GM03348 (cell line): ENCODE data around the gene P3H2.
"Not testable (repeated sequence)": the region's sequence is repeated elsewhere in the genome, so short reads cannot be mapped to it uniquely, and the experiment has no call there.

Experiments used
- DNase-seq: peaks from one replicate; pipeline ENCODE4 v3.0.0; 2012; ENCODE audit warnings: low spot score

Gene P3H2

DNA sequence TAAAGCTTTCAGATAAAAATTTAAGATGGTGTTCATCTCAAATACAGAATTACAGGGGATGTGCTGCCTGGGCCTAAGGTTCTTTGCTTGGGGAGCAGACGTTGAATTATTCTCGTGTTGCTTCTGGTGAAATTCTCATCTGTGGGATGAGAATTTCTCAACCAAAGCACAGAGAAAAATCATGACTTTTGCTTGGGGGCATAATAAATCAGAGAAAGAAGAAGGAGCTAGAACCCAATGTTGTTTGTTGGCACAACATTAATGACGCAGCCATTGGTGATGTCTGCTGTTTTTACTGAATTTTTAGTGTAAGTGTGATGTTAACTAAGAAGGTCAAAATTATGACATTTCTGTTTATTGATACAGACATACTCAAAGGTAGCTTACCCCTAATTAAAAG lies 35.7 kb downstream of the P3H2 start:
- no peak for DNase-seq

DNA sequence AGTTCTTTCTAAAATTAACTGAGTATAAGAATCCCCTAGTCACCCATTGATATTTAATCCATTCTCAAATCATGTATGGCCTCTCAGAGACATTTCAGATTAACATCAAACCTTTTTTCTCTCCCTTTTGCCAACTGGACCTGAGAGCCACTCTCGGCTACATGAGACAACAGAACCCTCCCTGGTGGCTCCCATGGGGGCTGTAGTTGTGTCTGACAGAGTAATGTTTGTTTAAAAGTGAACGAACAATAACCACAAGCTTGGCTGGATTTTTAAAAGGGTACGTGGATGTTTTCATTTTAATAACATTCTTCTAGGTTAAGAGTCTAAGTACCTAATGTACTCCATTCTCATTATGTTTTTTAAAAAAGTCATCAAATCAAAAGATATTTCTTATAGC lies 37.1 kb downstream of the P3H2 start:
- no peak for DNase-seq

DNA sequence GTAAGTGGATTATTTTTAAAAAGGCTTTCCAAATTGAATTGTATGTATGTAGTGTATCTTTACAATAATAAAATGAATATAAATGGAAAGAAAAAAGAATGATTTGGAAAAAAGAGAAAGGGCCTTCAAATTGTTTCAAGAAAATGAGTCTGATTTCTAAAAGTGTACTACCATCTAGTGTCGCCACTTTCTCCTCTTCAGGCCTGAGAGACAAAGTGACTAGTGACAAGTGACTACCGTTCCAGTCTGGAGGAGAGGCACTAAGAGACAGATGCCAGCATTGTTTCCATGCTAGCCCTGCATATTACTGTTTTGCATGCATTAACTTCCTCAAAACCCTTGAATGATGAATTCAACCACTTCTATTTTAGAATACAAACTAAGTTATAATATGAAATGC lies 39.3 kb downstream of the P3H2 start:
- DNase-seq = no peak

DNA sequence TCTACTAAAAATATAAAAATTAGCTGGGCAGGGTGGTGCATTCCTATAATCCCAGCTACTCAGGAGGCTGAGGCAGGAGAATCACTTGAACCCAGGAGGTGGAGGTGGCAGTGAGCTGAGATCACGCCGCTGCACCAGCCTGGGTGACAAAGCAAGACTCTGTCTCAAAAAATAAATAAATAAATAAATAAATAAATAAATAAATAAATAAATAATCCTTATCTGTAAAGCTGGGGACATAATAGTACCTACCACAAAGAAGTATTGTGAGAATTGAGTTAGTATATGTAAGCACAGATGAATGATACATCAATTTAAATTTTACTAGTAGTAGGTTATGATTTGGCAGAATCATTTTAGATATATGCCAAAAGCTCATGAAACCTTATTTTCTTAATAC lies 41.5 kb downstream of the P3H2 start:
- not testable (repeated sequence) for DNase-seq

DNA sequence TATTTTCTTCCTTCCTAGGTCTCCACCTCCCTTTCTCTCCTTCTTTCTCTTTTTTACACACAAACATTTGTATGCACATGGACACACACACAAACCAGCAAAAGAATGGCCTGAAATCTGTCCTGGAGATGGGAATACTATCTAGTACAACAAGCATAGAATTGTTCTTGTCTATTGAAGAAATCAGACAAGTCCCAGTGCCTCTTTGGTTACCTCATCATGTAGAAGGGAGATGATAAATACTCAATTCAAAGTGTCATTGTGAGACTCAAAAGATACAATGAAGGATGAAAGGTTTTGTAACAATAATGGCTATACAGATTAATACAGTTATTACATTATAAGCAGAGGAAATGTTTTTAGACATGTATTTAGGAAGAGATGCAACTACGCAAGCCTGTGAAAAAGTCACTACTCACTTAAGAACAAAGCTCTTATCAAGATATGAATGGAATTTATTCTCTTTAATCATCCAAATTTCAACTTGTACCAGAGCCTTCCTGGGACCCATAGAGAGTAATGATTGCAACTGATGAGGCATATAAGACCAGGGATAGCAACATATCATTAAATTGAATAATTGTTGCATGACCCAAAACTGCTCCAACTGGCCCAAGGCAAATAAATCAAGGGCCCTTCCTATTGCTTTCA lies 43.2 kb downstream of the P3H2 start:
- no peak for DNase-seq

DNA sequence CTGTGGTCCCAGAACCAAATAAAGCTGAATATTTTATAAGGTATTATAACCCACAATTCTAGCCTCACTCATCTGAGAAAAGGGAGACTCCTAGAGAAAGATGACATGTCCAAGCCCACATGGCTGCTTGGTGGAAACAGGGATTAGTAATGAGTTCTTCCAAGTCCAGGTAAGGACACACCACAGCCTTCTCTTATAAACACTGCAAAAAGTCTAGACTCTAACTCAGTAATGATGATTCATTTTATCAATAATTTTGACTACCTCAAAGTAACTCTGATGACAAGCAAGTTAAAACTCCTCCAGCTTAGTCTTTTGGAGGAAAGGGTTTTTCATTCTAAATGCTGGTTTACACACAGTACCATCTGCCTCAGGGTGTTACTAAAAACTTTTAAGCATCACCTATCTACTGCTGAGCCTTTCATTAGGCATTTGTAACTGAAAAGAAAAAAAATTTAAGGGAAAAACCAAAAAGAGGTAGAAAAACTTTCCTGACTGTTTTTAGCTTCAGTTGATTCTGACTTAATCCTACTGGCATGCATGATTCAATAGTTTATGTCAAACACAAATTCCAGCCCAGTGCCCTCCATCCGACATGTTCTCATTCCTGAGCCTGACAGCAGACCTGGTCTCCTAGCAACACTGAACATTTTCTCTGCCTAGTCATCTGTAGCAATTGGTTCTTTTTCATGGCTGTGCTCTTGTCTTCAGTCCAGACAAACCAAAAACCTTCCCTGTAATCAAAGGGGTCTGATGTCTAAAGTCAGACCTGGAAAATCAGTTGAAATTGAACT lies 43.9 kb downstream of the P3H2 start:
- peak; percentile 87 for DNase-seq

DNA sequence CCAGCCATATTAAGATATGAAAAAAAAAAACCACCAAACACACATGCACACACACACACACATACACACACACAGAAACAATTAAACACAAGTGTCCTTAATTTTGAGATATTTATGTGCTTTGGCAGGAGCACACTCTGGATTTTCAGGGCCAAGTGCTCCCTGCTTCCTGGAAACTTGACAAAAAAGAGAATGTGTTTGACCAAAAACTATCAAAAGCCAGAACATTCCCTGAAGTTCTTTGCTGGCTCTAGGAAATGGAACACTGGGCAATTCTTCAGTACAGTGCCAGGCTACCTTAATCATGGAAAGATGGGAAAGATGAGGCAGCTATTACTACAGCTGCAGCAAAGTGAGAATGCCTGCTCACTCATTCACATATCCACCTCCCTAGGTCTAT lies 44.6 kb downstream of the P3H2 start:
- peak; percentile 20 for DNase-seq

DNA sequence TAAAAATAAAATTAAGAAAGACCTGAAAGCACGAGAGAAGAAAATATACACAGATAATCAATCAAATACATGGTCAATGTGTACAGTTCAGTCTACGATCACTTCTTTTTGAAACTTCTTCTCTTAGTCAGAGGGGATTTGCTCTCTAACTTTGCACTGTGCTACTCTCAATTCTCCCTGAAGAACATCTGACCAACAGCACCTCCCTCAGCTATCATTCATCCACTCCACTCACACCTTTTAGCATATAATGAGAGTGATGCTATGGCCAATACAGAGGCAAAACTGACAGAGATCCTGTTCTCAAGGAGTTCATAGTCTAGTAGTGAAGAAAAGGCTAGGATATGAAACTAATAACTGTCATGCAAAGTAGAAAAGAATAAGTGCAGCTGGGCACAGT lies 45.9 kb downstream of the P3H2 start:
- DNase-seq = no peak

DNA sequence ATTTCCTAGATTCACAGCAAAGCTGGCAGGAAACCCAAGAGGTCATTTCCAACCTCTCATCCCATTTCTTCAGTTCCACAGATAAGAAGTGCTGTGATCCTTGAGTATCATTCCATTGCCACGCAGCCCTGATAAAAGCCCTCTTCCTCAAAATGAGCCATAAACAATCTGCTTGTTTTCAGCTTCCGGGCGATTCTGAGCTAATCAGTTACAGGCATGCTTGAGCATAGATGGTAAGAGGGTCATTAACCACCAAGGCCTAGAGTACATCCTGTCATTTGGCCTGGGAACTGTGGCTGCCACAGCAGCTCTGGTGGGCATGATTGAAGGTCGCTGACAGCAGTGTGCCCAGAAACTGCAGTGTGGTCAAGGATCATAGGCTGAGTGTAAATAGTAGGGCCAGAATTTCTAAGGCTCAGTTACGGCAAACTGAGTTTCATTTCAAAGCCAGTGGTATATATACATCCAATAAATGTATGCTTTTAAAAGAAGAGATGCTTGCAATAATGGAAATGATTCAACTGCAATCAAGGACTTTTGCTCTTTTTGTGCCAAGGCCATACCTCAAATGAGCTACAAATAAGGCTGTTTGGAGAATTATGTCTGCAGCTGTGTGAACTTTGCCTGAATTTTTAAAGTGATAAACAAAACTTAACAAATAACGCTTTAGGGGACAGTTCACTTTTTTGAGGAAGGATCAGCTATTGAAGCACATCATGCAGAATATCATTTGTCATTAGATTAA lies 47.3 kb downstream of the P3H2 start:
- DNase-seq = no peak

DNA sequence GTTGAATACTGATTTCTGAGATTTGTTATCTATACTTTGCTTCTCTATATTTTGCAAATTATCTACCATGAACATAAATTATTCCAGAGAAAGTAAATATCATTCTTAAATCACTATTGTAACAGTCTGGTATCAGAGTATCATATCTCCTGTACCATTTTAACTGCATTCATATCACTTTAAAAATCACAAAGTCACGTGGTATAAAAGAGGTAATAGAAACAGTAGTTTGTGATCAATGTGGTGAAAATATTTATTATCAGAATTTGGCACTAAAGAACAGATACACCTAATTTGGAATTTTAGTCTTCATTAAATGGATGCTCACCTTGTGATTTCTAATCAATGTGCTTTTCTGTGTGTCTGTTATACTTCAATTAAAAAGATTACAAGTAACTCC lies 47.8 kb downstream of the P3H2 start:
- DNase-seq = no peak

DNA sequence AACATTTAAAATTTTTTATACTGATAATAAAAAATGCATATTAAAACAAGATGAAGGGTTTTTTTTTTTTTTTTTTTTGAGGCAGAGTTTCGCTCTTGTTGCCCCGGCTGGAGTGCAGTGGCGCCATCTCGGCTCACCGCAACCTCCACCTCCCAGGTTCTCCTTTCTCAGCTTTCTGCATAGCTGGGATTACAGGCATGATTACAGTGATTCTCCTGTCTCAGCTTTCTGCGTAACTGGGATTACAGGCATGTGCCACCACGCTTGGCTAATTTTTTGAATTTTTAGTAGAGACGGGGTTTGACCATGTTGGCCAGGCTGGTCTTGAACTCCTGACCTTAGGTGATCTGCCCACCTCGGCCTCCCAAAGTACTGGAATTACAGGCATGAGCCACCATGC lies 48.8 kb downstream of the P3H2 start:
- not testable (repeated sequence) for DNase-seq

DNA sequence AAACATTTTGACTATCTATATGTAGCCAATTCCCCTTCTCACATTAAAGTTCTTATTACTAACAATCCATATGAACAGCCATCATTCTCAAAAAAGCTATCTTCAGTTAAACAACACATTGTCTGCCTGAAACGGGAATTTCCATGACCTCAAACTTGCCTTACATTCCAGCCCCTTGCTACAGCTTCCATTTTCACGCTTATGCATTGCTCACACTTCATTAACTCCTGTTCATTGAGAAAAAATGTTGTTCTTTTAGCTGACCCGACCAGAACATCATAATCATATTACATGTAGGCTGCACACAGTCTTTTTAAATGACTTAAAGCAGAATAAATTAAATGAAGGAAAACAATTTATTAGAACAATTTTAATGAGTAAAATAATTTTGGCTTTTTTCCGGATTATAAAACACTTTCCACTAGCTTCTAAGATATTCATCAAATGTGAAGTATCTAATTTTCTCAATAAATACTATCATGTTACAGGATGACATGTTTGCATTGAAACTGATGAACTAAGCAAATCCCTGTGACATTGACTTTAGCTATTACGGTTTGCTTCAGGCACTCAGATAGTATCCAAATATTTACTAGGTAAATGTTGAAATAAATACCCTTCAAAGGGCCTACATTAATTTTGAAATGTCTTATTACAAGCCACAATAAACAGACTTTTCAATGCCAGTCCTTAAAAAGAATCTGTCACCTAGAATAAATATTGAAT lies 49.9 kb downstream of the P3H2 start:
- no peak for DNase-seq

DNA sequence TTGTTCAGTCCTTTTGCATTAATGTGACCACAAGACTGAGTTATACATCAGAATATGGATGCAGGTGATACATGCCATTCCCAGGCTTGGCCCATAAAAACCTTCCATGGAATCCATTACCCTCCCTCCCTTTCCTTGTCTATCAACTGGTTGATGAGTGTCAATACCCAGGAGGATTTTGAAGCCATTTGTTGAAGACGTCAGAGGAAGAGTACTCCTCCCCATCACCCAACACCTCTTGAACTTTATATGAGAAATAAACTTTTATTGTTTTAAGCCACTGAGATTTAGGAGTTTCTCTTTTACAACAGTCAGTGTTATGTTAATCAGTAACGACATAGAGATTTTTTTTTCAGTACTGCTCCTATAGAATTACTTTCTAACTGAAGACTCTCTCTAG lies 55.5 kb downstream of the P3H2 start:
- DNase-seq = no peak

DNA sequence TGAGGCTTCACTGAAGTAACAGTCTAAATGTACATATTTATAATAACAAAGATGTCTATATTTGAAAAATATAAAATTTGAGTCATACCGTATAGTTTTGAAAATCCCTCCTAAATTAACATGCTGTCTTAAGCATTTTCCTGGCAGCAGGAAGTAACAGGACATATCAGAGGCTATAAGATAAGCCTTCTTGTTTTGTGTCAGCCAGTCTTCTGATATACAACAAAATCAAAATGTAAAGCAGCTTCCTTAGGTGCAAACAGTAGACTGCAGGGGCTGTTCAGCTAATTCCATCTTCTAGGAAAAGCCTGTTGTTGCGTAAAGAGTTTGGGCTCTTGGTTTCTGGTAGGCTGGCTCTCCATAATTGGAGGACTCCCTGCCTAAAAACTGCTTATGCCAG lies 56.0 kb downstream of the P3H2 start:
- no peak for DNase-seq

DNA sequence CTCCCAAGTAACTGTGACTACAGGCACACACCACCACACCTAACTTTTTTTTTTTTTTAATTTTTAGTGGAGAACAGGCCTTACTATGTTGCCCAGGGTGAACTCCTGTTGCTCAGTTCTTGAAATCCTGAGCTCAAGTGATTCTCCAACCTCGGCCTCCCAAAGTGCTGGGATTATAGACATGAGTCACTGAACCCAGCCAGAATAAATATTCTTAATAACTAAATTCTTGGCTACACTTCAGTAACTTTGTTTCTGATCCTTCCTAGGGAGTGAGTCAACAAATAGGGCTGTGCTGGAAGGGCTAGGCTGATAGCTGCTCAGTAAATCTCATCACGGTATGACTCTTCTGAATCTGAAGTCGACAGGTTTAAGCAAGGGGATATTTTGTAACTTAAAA lies 56.6 kb downstream of the P3H2 start:
- peak; percentile 68 for DNase-seq

DNA sequence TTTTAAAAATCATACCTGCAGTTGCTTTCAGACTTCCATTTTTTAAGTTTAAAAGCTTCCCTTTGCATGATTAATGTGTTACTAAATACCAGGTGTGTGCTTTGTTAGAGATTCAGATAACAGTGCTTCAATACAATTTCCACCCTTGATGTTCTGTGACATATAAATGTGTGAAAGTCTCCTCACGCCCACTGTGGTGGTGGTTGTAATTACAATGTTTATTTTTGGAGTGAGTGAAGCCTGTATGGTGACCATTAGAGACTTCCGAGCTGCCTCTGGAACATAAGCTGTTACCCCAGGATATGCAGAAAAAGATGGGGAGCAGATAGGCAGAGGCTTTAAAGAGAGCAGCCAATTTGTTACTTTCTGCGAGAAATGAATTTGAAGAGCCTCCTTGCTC lies 57.2 kb downstream of the P3H2 start:
- DNase-seq = no peak

DNA sequence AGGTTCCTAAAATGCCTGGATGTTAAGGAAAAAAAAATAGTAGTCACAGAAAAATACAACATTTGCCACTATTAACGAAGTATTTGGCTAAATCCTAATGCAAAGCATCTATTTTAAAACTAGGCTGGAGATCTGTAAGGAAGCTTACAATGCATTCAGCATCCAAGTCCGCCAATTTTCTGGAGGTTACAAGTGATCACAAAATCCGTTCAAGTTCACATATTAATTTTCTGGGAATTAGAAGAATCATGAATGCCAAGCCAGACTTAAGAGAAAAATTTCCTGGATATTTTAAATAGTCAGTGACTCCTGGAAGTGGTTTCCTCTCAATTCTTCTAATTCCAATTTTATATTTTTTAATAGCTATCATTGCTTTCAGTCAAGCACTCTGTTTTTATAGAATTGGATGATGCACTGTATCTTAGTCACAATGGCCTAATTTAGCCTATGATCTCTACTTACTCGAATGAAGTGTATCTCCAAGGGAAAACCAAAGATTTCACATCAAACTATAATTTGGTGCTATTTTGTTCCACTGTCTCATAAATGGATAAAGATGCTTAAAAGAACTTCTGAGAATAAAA lies 60.4 kb downstream of the P3H2 start:
- DNase-seq = no peak

DNA sequence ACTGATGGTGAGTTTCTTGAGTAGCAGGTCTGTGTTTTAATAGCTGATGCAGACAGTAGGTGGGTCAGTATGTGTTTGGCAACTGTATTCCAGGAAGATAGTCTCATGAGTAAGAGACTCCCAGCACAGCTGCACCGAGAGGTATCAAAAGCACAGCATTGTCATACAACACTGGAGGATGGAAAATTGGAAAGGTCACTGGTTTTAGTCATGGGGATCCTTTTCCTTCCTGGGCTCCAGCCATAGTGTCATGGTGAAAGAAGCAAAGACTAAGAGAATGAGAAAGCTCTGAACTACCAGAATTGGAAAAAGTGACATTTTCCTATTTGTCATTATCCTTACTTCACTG lies 61.5 kb downstream of the P3H2 start:
- DNase-seq = no peak

DNA sequence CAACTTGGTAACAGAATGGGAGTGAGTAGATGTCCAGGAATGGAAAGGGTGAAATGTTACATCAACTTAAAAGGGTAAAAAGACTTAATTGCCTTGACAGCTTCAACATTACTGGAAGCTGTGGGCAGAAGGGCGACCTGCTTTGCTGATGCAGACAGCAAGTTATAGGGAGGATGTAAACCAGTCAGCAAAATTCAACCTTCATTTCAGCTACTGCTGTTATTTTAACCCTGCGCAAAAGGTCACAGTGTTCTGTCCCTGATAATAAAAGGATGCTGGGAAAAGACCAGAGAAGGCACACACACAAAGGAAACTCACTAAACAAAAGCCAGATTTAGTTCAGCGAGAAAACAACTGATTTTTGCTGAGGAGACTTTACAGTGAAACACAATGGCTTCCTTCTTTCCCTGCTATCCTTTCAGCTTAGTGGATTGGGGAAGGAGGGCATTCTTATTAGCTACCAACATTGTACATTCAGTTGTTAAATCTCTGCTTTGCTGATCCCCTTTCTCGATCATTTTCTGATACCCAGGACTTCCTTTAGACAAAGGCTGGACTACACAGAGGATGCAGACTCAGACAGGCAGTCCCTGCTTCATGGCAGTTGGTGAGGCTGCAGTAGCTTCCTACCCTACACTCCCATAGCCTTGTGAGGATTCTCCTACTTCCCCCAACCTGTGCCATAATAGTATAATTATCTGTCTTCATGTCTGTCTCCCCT lies 62.0 kb downstream of the P3H2 start:
- no peak for DNase-seq

DNA sequence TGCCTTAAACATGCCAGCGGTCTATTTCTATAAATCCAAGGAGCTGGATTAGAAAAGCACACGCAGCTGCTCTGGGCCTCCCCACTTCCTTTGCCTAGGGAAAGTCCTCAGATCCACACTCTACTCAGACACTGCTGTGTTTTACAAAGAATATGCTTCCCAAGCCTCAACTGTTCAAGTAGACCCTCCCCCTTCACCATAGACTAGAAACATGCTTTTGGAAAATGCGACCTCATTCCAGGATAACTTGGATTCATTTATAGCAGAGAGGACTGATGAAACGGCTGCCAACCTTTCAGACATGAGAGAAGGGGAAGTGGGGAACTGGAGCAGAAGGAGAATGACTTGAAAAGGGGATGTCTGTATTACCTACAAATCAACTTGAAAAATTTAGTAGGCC lies 64.0 kb downstream of the P3H2 start:
- no peak for DNase-seq

DNA sequence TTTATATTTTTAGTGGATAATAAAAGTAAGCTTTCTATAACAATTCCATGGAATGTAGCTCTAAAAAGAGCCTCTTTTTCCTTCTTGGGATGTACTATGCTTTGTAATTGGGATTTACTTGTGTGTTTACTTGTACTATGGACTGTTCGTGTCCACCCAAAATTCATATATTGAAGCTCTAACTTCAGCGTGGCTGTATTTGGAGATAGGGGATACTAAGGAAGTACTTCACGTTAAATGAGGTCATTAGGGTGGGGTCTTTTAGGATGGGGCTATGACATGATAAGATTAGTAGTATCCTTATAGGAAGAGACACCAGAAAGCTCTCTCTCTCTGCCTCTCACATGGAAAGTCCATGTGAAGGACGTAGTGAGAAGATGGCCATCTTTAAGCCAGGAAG lies 64.9 kb downstream of the P3H2 start:
- DNase-seq = no peak
